PC-9 (cell line): ENCODE results near the gene RELCH. TPM values are rescaled to one million over a fixed set of nuclear protein-coding genes. Genes with fewer than 3 reads are reported as not detected.

Experiments used
- BruUV-seq: library from RNA; stranded (reverse); fragments of 400-500 nt; replicated peaks from 2 replicates; lab custom pipeline; 2021; lab: Mats Ljungman, UMichigan
- CTCF ChIA-PET: fragments of 300-600 bp; sonication (Branson Sonifier 250); formaldehyde crosslinking; loops from one replicate; lab custom pipeline; 2022; ENCODE audit warnings: antibody characterized with exemption; lab: Charles Lee
- POLR2A ChIA-PET: fragments of 300-600 bp; sonication (Branson Sonifier 250); formaldehyde crosslinking; loops from one replicate; lab custom pipeline; 2022; ENCODE audit warnings: antibody characterized with exemption; ENCODE audit not compliant: unreplicated experiment; lab: Charles Lee
- DNase-seq, 2 experiments: peaks; one replicate each; pipeline versions ENCODE4 v3.0.0 to v3.0.0-alpha.2; 2015 to 2022; ENCODE audit warnings: mixed read lengths in 1 of 2
- H2AFZ ChIP-seq: fragments of 200-600 bp; sonication (generic); 2 replicates; pipeline ENCODE4 v1.8.1; 2017; ENCODE audit warnings: antibody characterized with exemption
- H3F3A ChIP-seq: fragments of 200-600 bp; sonication (generic); 2 replicates; pipeline ENCODE4 v1.8.1; 2017; ENCODE audit warnings: antibody characterized with exemption, mild to moderate bottlenecking, low read depth; ENCODE audit not compliant: insufficient read depth
- H3K27ac ChIP-seq: fragments of 200-600 bp; sonication (generic); 2 replicates; pipeline ENCODE4 v1.6.1; 2016; ENCODE audit warnings: mixed run types
- H3K27me3 ChIP-seq: fragments of 200-600 bp; sonication (generic); 2 replicates; pipeline ENCODE4 v1.6.1; 2016; ENCODE audit warnings: low read depth, mixed run types; ENCODE audit not compliant: insufficient read depth
- H3K36me3 ChIP-seq: fragments of 200-600 bp; sonication (generic); 2 replicates; pipeline ENCODE4 v1.6.1; 2016; ENCODE audit warnings: low read depth, mixed run types
- H3K4me1 ChIP-seq: fragments of 200-600 bp; sonication (generic); replicated peaks from 2 replicates; pipeline ENCODE4 v1.6.1; 2016; ENCODE audit warnings: mixed run types; ENCODE audit not compliant: insufficient read depth
- H3K4me2 ChIP-seq: fragments of 200-600 bp; sonication (generic); 2 replicates; pipeline ENCODE4 v1.6.1; 2017; ENCODE audit warnings: mixed run types
- H3K4me3 ChIP-seq: fragments of 200-600 bp; sonication (generic); 2 replicates; pipeline ENCODE4 v1.6.1; 2016; ENCODE audit warnings: mixed run types
- H3K79me2 ChIP-seq: fragments of 200-600 bp; sonication (generic); 2 replicates; pipeline ENCODE4 v1.6.1; 2017; ENCODE audit warnings: low read depth, mixed run types
- H3K9me2 ChIP-seq: fragments of 200-600 bp; sonication (generic); 2 replicates; pipeline ENCODE4 v1.8.1; 2017; ENCODE audit warnings: mild to moderate bottlenecking; ENCODE audit not compliant: insufficient read depth
- H3K9me3 ChIP-seq: fragments of 200-600 bp; sonication (generic); 2 replicates; pipeline ENCODE4 v1.8.1; 2016; ENCODE audit warnings: low read depth; ENCODE audit not compliant: insufficient read depth
- H4K20me1 ChIP-seq: fragments of 200-600 bp; sonication (generic); 2 replicates; pipeline ENCODE4 v1.8.1; 2017; ENCODE audit not compliant: insufficient read depth
- EZH2 ChIP-seq: fragments of 200-600 bp; sonication (generic); IDR thresholded peaks from 2 replicates; pipeline ENCODE4 v1.8.0; 2017; ENCODE audit warnings: antibody characterized with exemption, low read depth
- intact Hi-C: fragments of 100-400 bp; cut with micrococcal nuclease; formaldehyde crosslinking; loops from one replicate; pipeline ENCODE4 v1.10.0; 2022; ENCODE audit not compliant: unreplicated experiment
- total RNA-seq: library from RNA; stranded (reverse); gene quantifications from 2 replicates; pipeline ENCODE4 v1.2.3, GENCODE V29; 2021
- TF ChIP-seq, protein P1 (sequence below): fragments of 200-600 bp; sonication (generic); conservative IDR thresholded peaks from 2 replicates; pipeline ENCODE4 v1.6.1; 2017; ENCODE audit warnings: mixed run types, antibody characterized with exemption, mild to moderate bottlenecking, moderate library complexity

RELCH gene
- total RNA-seq, 1 experiment from 2014 or later = 20.1 TPM

DNA sequence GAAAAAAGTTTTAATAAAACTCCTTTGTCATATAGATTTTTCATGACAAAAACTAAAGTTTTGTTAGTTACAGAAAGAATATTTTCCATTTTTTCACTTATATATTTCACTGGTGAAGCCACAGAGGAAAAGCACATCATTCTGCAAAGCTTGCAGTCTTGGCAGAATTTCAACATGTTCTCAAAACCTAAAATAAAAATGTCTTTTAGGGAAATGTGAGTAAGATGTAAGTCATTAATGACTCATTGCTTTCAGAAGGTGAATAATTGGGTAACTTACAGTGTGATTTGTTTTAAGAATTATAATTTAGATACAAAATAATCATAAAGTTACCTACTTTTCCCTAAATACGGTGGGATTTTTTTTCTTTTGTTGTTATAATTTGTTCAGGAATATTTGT, 94.6 kb downstream of the RELCH start:
- Histone ChIP-seq H3K9me3 (no peaks in the 10 kb centered on the region), H3K4me1 (peaks cover 20% of the 10 kb centered on the region), H2AFZ (no peak overlapping the region), H3K79me2 (no peaks in the 10 kb centered on the region), H3K9me2 (no peaks in the 10 kb centered on the region), H3K36me3 (peaks cover 21% of the 10 kb centered on the region; the same call in 1 of the 2 replicates), H3K4me3 (no peak overlapping the region), H3K27me3 (no peaks in the 10 kb centered on the region), H4K20me1 (no peaks in the 10 kb centered on the region), H3K27ac (peak overlapping the region; percentile 40), H3K4me2 (0 out of 2 replicates have a peak overlapping the region, but pooled peaks have one; percentile 20), H3F3A (no peaks in the 10 kb centered on the region; the same call in 1 of the 2 replicates)
- DNase-seq = peak in 1 of 2 experiments; percentile 55
- CTCF ChIA-PET = no interaction called here
- BruUV-seq = no TSS peak
- intact Hi-C loops = no loop called here
- POLR2A ChIA-PET = interaction anchor here (0.6 kb wide), 1 partner anchor 95 kb away, joined by 3 read pairs; the partner anchor contains the start of genes PIGN and RELCH
- TF ChIP-seq, protein P1, sequence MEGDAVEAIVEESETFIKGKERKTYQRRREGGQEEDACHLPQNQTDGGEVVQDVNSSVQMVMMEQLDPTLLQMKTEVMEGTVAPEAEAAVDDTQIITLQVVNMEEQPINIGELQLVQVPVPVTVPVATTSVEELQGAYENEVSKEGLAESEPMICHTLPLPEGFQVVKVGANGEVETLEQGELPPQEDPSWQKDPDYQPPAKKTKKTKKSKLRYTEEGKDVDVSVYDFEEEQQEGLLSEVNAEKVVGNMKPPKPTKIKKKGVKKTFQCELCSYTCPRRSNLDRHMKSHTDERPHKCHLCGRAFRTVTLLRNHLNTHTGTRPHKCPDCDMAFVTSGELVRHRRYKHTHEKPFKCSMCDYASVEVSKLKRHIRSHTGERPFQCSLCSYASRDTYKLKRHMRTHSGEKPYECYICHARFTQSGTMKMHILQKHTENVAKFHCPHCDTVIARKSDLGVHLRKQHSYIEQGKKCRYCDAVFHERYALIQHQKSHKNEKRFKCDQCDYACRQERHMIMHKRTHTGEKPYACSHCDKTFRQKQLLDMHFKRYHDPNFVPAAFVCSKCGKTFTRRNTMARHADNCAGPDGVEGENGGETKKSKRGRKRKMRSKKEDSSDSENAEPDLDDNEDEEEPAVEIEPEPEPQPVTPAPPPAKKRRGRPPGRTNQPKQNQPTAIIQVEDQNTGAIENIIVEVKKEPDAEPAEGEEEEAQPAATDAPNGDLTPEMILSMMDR = no peak
- TF ChIP-seq EZH2 = no peak

DNA sequence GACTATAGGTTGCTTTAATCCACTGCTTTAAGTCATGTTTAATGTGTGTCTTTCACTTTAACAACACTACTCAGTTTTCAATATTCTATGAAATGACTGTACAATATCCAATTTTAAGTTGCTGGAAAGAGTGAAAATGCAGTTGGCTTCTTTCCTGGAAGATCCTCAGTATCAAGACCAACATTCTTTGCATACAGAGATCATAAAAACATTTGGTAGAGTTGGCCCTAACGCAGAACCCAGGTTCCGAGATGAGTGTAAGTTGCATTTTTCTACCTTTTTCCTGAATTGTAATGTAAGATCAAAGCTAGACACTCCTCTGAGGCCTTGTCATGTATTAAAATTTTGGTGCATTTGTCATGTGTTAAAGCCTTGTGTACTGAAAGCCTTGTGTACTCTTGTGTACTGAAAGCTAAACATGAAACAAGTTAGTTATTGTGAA, 95.2 kb downstream of the RELCH start:
- TF ChIP-seq, protein P1 = no peak
- no peak for TF ChIP-seq EZH2
- H3K4me2 ChIP-seq = 0 out of 2 replicates have a peak overlapping the region, but pooled peaks have one; percentile 20

DNA sequence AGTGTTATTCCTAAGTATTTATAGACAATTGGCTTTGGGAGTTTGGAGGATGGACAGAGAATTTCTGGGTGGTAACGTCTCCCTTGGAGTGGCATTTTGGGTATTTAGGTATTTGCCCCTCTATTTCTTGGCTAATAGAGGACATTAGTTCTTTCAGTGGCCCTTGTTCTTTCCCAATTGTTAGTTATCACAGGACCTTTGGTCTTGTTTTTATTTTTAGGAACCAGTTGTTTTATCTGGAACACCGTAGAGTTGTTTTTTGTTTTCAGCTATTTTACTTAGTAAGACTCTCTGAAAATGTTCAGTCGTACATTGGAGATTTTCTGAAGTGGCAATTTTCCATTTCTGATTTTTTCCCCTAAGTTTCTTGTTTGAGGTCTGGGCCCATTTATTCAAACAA, 97.6 kb downstream of the RELCH start:
- ChIA-PET CTCF (no interaction called here), POLR2A (no interaction called here)
- Histone ChIP-seq H3K79me2 (no peaks in the 10 kb centered on the region), H3K36me3 (peaks cover 26% of the 10 kb centered on the region; the same call in 1 of the 2 replicates), H3K9me2 (no peaks in the 10 kb centered on the region), H3K4me3 (no peak overlapping the region), H3K9me3 (no peaks in the 10 kb centered on the region), H3K27ac (no peak overlapping the region), H3F3A (no peaks in the 10 kb centered on the region), H3K4me2 (no peak overlapping the region), H4K20me1 (no peaks in the 10 kb centered on the region; the same call in 1 of the 2 replicates), H2AFZ (no peak overlapping the region), H3K27me3 (no peaks in the 10 kb centered on the region), H3K4me1 (peaks cover 20% of the 10 kb centered on the region)
- DNase-seq = no peak
- no TSS peak for BruUV-seq
- TF ChIP-seq, protein P1 = no peak
- TF ChIP-seq EZH2 = no peak
- intact Hi-C loops = no loop called here

More for the DNA sequence above, 95.2 kb downstream of the RELCH start:
- Histone ChIP-seq H3K27ac (peak overlapping the region; percentile 40), H3K27me3 (no peaks in the 10 kb centered on the region), H3K36me3 (peaks cover 22% of the 10 kb centered on the region; the same call in 1 of the 2 replicates), H2AFZ (no peak overlapping the region), H3K9me3 (no peaks in the 10 kb centered on the region), H3F3A (no peaks in the 10 kb centered on the region), H4K20me1 (no peaks in the 10 kb centered on the region), H3K4me3 (no peak overlapping the region), H3K4me1 (peaks cover 20% of the 10 kb centered on the region), H3K9me2 (no peaks in the 10 kb centered on the region), H3K79me2 (no peaks in the 10 kb centered on the region)
- no peak for DNase-seq
- ChIA-PET POLR2A (interaction anchor here (0.6 kb wide), 1 partner anchor 95 kb away, joined by 3 read pairs; the partner anchor contains the start of genes PIGN and RELCH), CTCF (no interaction called here)
- intact Hi-C loops = no loop called here
- no TSS peak for BruUV-seq
